Kidney glomerular epithelial cell (primary cell): Measurements from ENCODE around the gene HAPLN1.

Experiments
- DNase-seq: peaks from one replicate; lab custom pipeline; 2025; lab: John Stamatoyannopoulos, UW

Gene HAPLN1

DNA sequence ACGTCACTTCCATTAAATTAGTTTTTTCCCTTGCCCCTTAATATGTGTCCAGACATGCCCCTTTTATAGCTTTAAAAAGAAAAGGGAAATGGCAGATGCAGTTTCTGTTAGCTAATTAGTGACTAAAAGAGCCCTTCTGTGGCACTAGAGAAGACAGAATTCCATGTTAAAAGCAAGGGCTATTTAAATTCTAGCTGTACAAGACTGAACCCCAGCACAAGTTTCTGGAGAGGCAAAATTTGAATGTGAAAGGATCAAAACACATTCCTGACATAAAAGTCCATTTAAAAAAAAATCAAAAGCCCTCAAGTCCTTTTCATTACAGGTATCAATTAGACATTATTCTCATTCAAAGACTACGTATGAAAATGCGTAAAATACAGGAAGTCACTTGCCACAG is 78.7 kb downstream of the HAPLN1 start:
- no peak for DNase-seq

DNA sequence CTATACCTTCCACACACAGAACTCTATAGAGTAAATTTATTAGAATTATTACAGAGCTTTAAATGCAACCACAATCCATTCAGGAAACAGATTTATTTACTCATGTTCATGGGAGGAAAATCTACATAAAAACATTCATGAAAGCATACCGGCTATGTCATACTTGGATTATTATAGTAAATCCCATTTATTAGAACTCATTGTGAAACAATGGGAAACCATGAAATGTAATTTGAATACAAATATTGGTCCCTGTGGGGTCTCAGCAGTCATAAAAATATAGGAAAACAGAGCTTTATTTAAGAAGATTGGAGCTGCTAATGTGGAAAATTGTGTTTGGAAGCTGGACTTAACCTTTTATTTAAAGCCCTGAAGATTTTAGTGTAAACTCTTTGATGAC is 80.7 kb downstream of the HAPLN1 start:
- no peak for DNase-seq

DNA sequence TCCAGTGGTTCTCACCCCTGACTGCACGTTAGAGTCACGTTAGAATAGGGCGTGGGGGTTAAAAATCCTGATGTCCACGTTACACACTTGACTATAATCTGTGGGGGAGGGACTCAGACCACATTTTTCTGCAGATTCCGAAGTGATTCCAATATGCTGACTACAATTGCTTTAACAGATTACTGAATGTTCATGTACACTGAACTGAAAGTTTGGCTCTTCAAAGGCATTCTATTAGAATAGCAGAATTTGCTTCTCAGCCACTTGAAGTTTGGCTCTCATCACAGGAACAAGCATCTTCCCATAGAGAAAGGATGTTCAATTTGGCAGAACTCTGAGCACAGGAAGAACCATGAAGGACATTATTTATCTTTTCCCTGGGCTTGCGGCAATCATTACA is 84.5 kb downstream of the HAPLN1 start:
- DNase-seq: no peak

DNA sequence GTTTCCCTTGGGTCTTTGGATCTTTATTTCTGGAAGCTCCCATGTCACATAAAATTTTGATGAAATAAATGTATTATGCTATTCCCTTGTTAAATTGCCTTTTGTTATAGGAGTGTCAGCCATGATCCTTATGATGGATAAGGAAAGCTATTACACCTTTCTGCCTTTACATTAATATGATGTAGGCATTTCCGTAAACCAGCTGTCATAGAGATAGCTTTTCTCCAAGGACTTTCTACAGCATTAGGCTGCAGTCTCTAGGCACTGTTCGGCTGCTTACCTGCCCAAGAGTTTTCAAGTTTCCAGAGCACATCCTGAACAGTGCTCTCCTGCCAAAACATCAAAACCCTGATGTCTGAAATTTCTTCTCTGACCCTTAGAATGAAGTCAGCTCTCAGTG is 87.4 kb downstream of the HAPLN1 start:
- no peak for DNase-seq

DNA sequence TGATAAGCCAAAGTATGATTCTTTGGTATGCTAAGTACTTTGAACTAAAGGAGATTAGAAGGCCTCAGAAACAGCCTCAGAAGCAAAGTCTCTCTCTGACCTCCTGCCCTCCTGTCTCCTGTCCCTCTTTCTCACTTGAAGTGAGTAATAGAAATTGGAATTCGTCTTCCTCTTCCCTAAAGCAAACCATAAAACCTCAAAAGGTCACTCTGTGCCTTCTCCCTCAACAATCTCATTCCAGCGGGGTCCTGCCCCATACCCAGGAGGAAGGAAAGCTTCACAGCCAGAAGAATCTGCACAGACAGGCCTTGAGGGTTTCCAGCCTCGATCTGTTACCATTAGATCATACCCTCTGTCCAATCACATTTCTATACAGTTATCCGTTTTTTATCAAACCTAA is 87.8 kb downstream of the HAPLN1 start:
- peak; percentile 10 for DNase-seq

DNA sequence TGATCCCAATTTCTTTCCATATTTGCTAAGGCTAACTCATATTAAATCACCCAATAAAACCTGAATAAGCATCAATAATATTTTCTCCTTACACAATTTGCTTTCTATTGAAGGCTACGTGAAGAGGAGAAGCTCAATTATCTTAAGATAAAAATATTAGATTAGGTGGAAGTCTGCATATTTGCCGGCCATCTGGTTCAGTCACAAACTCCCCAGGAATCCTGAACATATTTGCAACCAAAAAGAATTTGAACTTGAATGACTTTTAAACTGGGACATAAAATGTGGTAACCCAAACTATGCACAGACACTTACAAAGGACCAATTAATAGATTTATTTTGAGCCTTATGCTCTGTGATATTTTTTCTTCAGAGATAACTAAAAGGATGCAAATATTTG is 92.3 kb downstream of the HAPLN1 start:
- no peak for DNase-seq

DNA sequence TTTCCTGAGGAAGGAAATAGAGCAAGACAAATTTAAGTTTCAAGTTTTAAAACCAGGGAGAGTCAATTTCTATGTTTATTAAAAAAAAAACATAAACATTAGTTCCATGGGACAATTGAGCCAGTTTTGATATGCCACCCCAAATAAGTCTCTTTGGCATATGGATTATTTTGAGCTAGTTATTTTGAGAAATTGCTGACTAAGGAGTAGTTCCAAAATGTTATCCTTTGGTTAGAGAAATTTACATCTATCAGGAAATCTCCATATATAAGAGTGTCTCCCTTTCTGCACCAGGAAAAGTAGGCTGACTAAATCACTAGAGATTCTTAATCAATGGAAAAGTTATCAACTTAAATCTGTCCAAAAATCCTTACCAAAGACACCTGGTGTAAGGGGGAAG is 105.8 kb downstream of the HAPLN1 start:
- DNase-seq: no peak

DNA sequence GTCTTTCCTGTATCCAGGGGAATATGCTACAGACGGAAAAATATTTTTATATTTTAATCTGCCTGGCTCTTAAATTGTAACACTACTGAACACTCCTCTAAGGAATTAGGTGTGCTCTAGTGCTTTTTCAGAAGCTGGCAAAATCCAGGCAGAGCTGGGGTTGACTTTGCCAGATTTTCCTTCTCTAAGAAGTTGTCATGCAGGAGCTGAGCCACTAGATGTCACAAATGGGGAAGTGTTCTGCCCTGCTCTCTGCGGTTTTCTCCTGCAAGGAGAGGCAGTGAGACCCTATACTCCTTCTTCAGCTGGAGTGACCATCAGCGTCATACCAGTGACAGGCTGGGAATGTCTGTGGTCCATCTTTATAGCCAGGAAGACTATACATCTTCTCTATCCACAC is 112.5 kb downstream of the HAPLN1 start:
- peak; percentile 20 for DNase-seq

DNA sequence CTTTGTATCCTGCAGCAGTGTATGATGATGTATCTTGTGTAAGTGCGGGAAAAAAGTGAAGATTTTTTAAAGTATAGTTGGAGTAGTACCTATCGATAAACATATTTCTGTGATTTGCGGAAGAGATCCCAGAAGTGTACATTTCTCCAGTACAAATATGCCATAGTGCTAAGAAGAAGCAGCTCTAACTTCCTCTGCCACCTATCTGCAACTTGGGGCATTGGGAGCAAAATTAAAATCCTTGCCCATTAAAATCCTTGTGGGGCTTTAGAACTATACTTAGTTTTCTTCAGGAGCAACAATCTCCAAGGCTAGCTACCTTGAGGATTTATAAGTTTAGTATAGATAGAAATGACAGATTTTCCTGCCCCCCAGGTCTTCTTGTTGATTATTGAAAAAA is 125.4 kb downstream of the HAPLN1 start:
- no peak for DNase-seq

DNA sequence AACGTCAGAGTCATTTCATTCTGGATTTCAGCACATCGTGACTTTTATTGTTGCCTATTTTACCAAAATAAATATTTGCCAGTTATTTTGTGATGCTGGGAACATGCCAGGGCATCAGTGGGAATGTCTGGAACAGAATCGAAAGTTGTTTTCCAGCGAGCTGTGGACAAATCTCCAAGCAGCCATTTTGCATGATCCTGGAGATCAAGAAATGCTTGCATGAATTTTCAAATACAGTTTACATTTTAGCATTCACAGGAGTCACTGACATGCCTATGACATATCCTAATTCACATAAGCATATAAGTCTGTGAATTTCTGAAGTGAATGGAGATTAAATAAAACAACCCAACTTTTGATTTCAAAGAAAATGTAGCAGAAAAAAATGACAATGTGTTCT is 129.7 kb downstream of the HAPLN1 start:
- DNase-seq: no peak

DNA sequence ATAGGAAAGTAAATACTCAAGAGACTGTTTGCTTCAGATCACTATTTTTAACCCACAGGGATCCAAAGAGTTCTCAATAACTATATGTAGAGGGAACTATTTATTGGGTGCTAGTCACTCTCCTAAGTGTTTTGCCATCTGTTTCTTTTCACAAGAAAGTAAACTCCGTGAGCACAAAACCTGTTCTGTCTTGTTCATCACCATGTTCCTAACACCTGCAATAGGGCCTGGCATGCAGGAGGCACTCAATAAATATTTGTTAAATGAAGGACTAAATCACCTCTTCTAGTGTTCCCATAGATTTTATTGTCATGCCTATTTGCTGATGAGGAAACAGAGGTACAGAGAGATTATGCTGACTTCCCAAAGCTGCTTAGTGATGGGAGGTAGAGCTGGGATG is 130.9 kb downstream of the HAPLN1 start:
- no peak for DNase-seq
